Ascending aorta (tissue), 2 donors: ENCODE data around the gene AKIRIN2. TPM values are rescaled to one million over a fixed set of nuclear protein-coding genes. Genes with fewer than 3 reads are reported as not detected.

Experiments used
- DNase-seq, 2 donors: peaks; one replicate each; pipeline ENCODE4 v3.0.0-alpha.2; 2019; ENCODE audit warnings: low spot score in 2 of 2
- H3K27ac ChIP-seq, 2 donors: fragments of 200-600 bp; sonication (generic); one replicate each; pipeline ENCODE4 v1.5.1; 2016 to 2017; ENCODE audit warnings: mild to moderate bottlenecking in 1 of 2
- H3K27me3 ChIP-seq: fragments of 200-600 bp; sonication (generic); one replicate; pipeline ENCODE4 v1.5.1; 2017
- H3K36me3 ChIP-seq, 2 donors: fragments of 200-600 bp; sonication (generic); one replicate each; pipeline ENCODE4 v1.5.1; 2016
- H3K4me1 ChIP-seq, 2 donors: fragments of 200-600 bp; sonication (generic); one replicate each; pipeline ENCODE4 v1.5.1; 2016 to 2017; ENCODE audit warnings: mild to moderate bottlenecking in 1 of 2
- H3K4me3 ChIP-seq, 2 donors: fragments of 200-600 bp; sonication (generic); one replicate each; pipeline ENCODE4 v1.5.1; 2016 to 2017; ENCODE audit warnings: mild to moderate bottlenecking in 1 of 2
- H3K9me3 ChIP-seq, 2 donors: fragments of 200-600 bp; sonication (generic); one replicate each; pipeline ENCODE4 v1.5.1; 2016
- CTCF ChIP-seq, 3 experiments: fragments of 200-600 bp in 2 of 3; fragments of 450-650 bp in 1 of 3; sonication (generic) in 2 of 3; IDR thresholded peaks; one replicate each; pipeline ENCODE4 v1.5.1; 2016 to 2019; ENCODE audit warnings: antibody characterized with exemption in 3 of 3, mild to moderate bottlenecking in 1 of 3, moderate library complexity in 1 of 3
- intact Hi-C: fragments of 100-400 bp; cut with DNase I; formaldehyde crosslinking; loops from one replicate; pipeline ENCODE4 v1.15.1; 2023
- total RNA-seq: library from RNA; depleted of rRNA; stranded (reverse); fragments of >200 nt; gene quantifications from one replicate; pipeline ENCODE4 v1.1.0, GENCODE V29; 2016

AKIRIN2 gene
- total RNA-seq, 1 donor from 2014 or later, result 39.1 TPM

DNA sequence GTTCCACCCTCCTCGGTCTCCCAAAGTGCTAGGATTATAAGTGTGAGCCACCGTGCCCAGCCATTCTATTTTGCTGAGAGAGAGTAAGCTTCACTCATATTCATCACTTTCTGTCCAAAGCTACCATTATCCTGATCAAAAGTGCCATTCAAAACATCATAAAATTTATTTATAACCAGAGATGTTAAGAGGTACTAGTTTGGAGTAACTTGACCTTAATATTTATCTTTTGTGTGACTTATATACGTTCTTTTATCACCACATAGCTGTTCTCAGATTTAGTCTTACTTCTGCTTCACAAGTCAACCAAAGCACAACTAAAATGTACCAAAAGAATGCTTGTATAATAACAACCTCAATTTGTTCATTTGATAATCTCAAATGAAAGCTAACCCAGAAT, 18.1 kb downstream of the AKIRIN2 start:
- no peak for TF ChIP-seq CTCF (IDR thresholded peaks at IDR 0.05)
- H3K27ac ChIP-seq, result no peak overlapping the region
- no peak for DNase-seq
- H3K36me3 ChIP-seq, result peaks cover 0 to 5% of the 10 kb centered on the region in 2 donors
- H3K4me3 ChIP-seq, result no peak overlapping the region
- peaks cover 0 to 2% of the 10 kb centered on the region in 2 donors for H3K4me1 ChIP-seq
- no peaks in the 10 kb centered on the region for H3K27me3 ChIP-seq
- H3K9me3 ChIP-seq, result no peaks in the 10 kb centered on the region
- intact Hi-C loops, result no loop called here

GRCh38 chr6:87682310-87682709, 19.7 kb downstream of the AKIRIN2 start:
- DNase-seq, result no peak
- Histone ChIP-seq H3K36me3 (peaks cover 11 to 15% of the 10 kb centered on the region in 2 donors), H3K27me3 (no peaks in the 10 kb centered on the region), H3K9me3 (no peaks in the 10 kb centered on the region), H3K27ac (no peak overlapping the region), H3K4me1 (no peaks in the 10 kb centered on the region), H3K4me3 (no peak overlapping the region)
- no peak for TF ChIP-seq CTCF (IDR thresholded peaks at IDR 0.05)
- intact Hi-C loops, result no loop called here

- Histone ChIP-seq H3K4me1 (no peaks in the 10 kb centered on the region), H3K9me3 (no peaks in the 10 kb centered on the region), H3K4me3 (no peak overlapping the region), H3K36me3 (peaks cover 25 to 49% of the 10 kb centered on the region in 2 donors), H3K27me3 (no peaks in the 10 kb centered on the region), H3K27ac (no peak overlapping the region)
- DNase-seq, result no peak
- no peak for TF ChIP-seq CTCF (IDR thresholded peaks at IDR 0.05)
- intact Hi-C loops, result no loop called here
Measured at GRCh38 chr6:87675004-87675681, 26.9 kb downstream of the AKIRIN2 start.

DNA sequence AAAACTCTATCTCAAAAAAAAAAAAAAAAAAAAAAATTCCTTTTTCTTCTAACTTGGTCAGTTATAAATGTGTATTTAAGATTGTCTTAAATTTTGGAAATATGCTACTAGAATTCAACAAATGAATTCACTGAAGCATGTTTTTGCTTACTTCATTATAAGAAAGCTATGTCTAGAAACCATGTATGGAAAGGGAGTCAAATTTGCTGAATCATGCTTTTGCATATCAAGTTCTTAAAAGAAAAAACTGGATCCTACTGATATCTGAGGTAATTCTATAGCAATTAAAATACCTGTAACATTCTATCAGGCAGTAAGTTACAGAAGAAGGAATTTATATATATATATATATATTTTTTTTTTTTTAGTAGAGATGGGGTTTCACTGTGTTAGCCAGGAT, 27.7 kb downstream of the AKIRIN2 start:
- intact Hi-C loops, result no loop called here
- Histone ChIP-seq H3K9me3 (no peaks in the 10 kb centered on the region), H3K4me3 (no peak overlapping the region), H3K27ac (no peak overlapping the region), H3K36me3 (peaks cover 26 to 55% of the 10 kb centered on the region in 2 donors), H3K4me1 (no peaks in the 10 kb centered on the region), H3K27me3 (no peaks in the 10 kb centered on the region)
- DNase-seq, result no peak
- TF ChIP-seq CTCF (IDR thresholded peaks at IDR 0.05), result no peak

GRCh38 chr6:87673237-87673636, 28.8 kb downstream of the AKIRIN2 start:
- TF ChIP-seq CTCF (IDR thresholded peaks at IDR 0.05), result no peak
- intact Hi-C loops, result no loop called here
- Histone ChIP-seq H3K4me3 (no peak overlapping the region), H3K27me3 (no peaks in the 10 kb centered on the region), H3K9me3 (no peaks in the 10 kb centered on the region), H3K27ac (no peak overlapping the region), H3K36me3 (peaks cover 25 to 51% of the 10 kb centered on the region in 2 donors), H3K4me1 (no peaks in the 10 kb centered on the region)
- no peak for DNase-seq

- Histone ChIP-seq H3K4me1 (no peaks in the 10 kb centered on the region), H3K27me3 (no peaks in the 10 kb centered on the region), H3K36me3 (peaks cover 19 to 47% of the 10 kb centered on the region in 2 donors), H3K27ac (no peak overlapping the region), H3K9me3 (no peaks in the 10 kb centered on the region), H3K4me3 (no peak overlapping the region)
- TF ChIP-seq CTCF (IDR thresholded peaks at IDR 0.05), result no peak
- intact Hi-C loops, result no loop called here
- no peak for DNase-seq
Measured at GRCh38 chr6:87672641-87673040, 29.4 kb downstream of the AKIRIN2 start.
